Measurements from ENCODE around the gene ZNF496.

DNA sequence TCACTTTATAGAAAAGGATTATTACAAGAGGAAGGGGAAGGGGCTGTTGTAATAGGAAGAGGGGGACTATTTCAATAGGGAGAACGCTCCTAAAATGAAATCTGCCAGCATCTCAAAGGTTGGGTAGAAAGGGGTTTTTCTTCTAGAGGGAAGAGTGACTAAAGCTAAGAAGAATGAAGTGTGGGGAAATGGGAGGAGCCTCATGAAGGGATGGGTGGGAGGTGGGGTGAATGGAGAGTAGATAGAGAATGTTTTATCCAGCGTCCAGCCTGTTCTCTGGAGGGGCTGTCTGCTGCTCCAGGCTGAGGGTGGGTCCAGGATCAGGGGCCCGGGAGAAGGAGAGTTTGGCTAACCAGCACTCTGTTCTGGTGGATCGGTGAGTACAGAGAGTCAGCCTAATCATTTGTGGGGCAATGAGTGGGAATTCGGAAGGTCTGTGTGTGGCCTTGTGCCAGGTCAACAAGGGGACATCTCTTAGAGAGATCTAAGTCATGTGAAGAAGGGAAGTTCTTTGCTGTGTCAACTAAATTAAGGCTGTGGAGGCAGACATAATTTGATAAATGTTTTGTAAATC lies 50.6 kb downstream of the ZNF496 start:
- TF ChIP-seq TEAD4 (IDR thresholded peaks at IDR 0.05) (no peak), CEBPB (IDR thresholded peaks at IDR 0.05) (no peak)

All from Ishikawa (cell line).